IMR-90 (cell line): ENCODE results near the gene PTPN11. TPM values are rescaled to one million over a fixed set of nuclear protein-coding genes. Genes with fewer than 3 reads are reported as not detected.

ENCODE experiments used
- ATAC-seq: fragments of 200-7000 bp; cut with Tn5 transposase; 2 replicates; pipeline ENCODE4 v1.9.1; 2020; ENCODE audit warnings: low read depth, mild to moderate bottlenecking, moderate library complexity
- BruUV-seq: library from RNA; stranded (reverse); fragments of 400-500 nt; replicated peaks from 2 replicates; lab custom pipeline; 2021; lab: Mats Ljungman, UMichigan
- CTCF ChIA-PET: fragments of 300-600 bp; formaldehyde crosslinking; extraction: SDS; loops from one replicate; lab custom pipeline; 2021; ENCODE audit warnings: antibody characterized with exemption; lab: Yijun Ruan, JAX
- POLR2A ChIA-PET: fragments of 300-600 bp; sonication (Branson Sonifier 250); formaldehyde crosslinking; loops from one replicate; lab custom pipeline; 2022; ENCODE audit warnings: antibody characterized with exemption; ENCODE audit not compliant: unreplicated experiment; lab: Charles Lee
- DNase-seq: peaks from one replicate; pipeline ENCODE4 v3.0.0; 2013
- H2AFZ ChIP-seq: replicated peaks from 2 replicates; pipeline ENCODE3; 2013; ENCODE audit warnings: low read length, mild to moderate bottlenecking; ENCODE audit not compliant: poor library complexity
- H2AK5ac ChIP-seq: 2 replicates; pipeline ENCODE4 v1.6.1; 2013; ENCODE audit warnings: low read depth, low read length, inconsistent platforms
- H2AK9ac ChIP-seq: replicated peaks from 2 replicates; pipeline ENCODE3; 2013; ENCODE audit warnings: mild to moderate bottlenecking, low read depth, low read length, moderate library complexity; ENCODE audit not compliant: poor library complexity
- H2BK120ac ChIP-seq: 2 replicates; pipeline ENCODE4 v1.6.1; 2013; ENCODE audit warnings: low read depth, low read length, inconsistent platforms
- H2BK15ac ChIP-seq: 3 replicates; pipeline ENCODE4 v1.6.1; 2013; ENCODE audit warnings: low read depth, low read length, inconsistent platforms
- H2BK20ac ChIP-seq: 2 replicates; pipeline ENCODE4 v1.6.1; 2013; ENCODE audit warnings: low read depth, mild to moderate bottlenecking, inconsistent platforms, low read length, moderate library complexity
- H2BK5ac ChIP-seq: 2 replicates; pipeline ENCODE4 v1.6.1; 2013; ENCODE audit warnings: mild to moderate bottlenecking, low read depth, low read length, inconsistent platforms; ENCODE audit not compliant: poor library complexity, severe bottlenecking
- H3K14ac ChIP-seq: replicated peaks from 2 replicates; pipeline ENCODE4 v1.6.1; 2013; ENCODE audit warnings: low read depth, low read length, inconsistent platforms
- H3K18ac ChIP-seq: 2 replicates; pipeline ENCODE4 v1.6.1; 2013; ENCODE audit warnings: low read depth, low read length, control low read depth
- H3K23ac ChIP-seq: 2 replicates; pipeline ENCODE4 v1.6.1; 2013; ENCODE audit warnings: low read depth, low read length, inconsistent platforms
- H3K27ac ChIP-seq: 2 replicates; pipeline ENCODE4 v1.5.1; 2013; ENCODE audit warnings: mild to moderate bottlenecking, control low read depth, low read length; ENCODE audit not compliant: insufficient read depth
- H3K27me3 ChIP-seq: 2 replicates; pipeline ENCODE4 v1.6.1; 2013; ENCODE audit warnings: low read length; ENCODE audit not compliant: control insufficient read depth, insufficient read depth
- H3K36me3 ChIP-seq: 2 replicates; pipeline ENCODE4 v1.6.1; 2013; ENCODE audit warnings: low read length, mixed read lengths; ENCODE audit not compliant: control insufficient read depth, insufficient read depth
- H3K4ac ChIP-seq: 2 replicates; pipeline ENCODE4 v1.6.1; 2013; ENCODE audit warnings: low read depth, low read length, inconsistent platforms
- H3K4me1 ChIP-seq: 2 replicates; pipeline ENCODE4 v1.6.1; 2013; ENCODE audit warnings: low read length, mixed read lengths; ENCODE audit not compliant: control insufficient read depth, insufficient read depth
- H3K4me2 ChIP-seq: 2 replicates; pipeline ENCODE4 v1.6.1; 2013; ENCODE audit warnings: low read depth, mild to moderate bottlenecking, control low read depth, low read length, moderate library complexity
- H3K4me3 ChIP-seq: 2 replicates; pipeline ENCODE4 v1.5.1; 2013; ENCODE audit warnings: low read depth, mild to moderate bottlenecking, control low read depth, low read length, moderate library complexity; ENCODE audit not compliant: insufficient read depth
- H3K56ac ChIP-seq: 2 replicates; pipeline ENCODE4 v1.6.1; 2013; ENCODE audit warnings: low read length, inconsistent platforms; ENCODE audit not compliant: insufficient read depth; ENCODE audit errors: extremely low read depth
- H3K79me1 ChIP-seq, 2 experiments: 2 replicates each; pipeline ENCODE4 v1.6.1; 2013; ENCODE audit warnings: low read length in 2 of 2, inconsistent platforms in 1 of 2, low read depth in 1 of 2
- H3K9ac ChIP-seq: 2 replicates; pipeline ENCODE4 v1.6.1; 2013; ENCODE audit warnings: low read depth, low read length, control low read depth
- H3K9me1 ChIP-seq: 2 replicates; pipeline ENCODE4 v1.6.1; 2013; ENCODE audit warnings: low read length, inconsistent platforms; ENCODE audit not compliant: insufficient read depth
- H3K9me3 ChIP-seq: 2 replicates; pipeline ENCODE4 v1.6.1; 2013; ENCODE audit warnings: low read length; ENCODE audit not compliant: control insufficient read depth, insufficient read depth
- H4K20me1 ChIP-seq: 2 replicates; pipeline ENCODE4 v1.6.1; 2013; ENCODE audit warnings: low read length, inconsistent platforms; ENCODE audit not compliant: insufficient read depth
- H4K5ac ChIP-seq: 2 replicates; pipeline ENCODE4 v1.6.1; 2013; ENCODE audit warnings: mild to moderate bottlenecking, low read depth, low read length, control low read depth
- H4K8ac ChIP-seq, 2 experiments: 2 replicates each; pipeline ENCODE4 v1.6.1; 2013; ENCODE audit warnings: low read depth in 2 of 2, low read length in 2 of 2, control low read depth in 1 of 2, inconsistent platforms in 1 of 2
- H4K91ac ChIP-seq: 2 replicates; pipeline ENCODE4 v1.6.1; 2013; ENCODE audit warnings: low read depth, low read length, inconsistent platforms; ENCODE audit not compliant: insufficient read depth
- BHLHE40 ChIP-seq: fragments of 150-350 bp; IDR thresholded peaks from 2 replicates; pipeline ENCODE4 v1.6.1; 2016; ENCODE audit warnings: mild to moderate bottlenecking, low read depth, low read length
- CEBPB ChIP-seq: IDR thresholded peaks from 2 replicates; pipeline ENCODE4 v1.6.1; 2012; ENCODE audit warnings: low read depth, low read length, improper control_type of control experiment
- CHD1 ChIP-seq: IDR thresholded peaks from 2 replicates; pipeline ENCODE4 v1.6.1; 2012; ENCODE audit warnings: low read depth, low read length, improper control_type of control experiment
- CTCF ChIP-seq: conservative IDR thresholded peaks from 2 replicates; pipeline ENCODE4 v1.5.1; 2012; ENCODE audit warnings: mild to moderate bottlenecking, low read depth, low read length, improper control_type of control experiment
- ELK1 ChIP-seq: fragments of 150-350 bp; IDR thresholded peaks from 2 replicates; pipeline ENCODE4 v1.6.1; 2016; ENCODE audit warnings: low read depth, mild to moderate bottlenecking, low read length, moderate library complexity, borderline replicate concordance
- FOS ChIP-seq: fragments of 150-350 bp; IDR thresholded peaks from 2 replicates; pipeline ENCODE4 v1.6.1; 2016; ENCODE audit warnings: low read depth, low read length
- MAFK ChIP-seq: IDR thresholded peaks from 2 replicates; pipeline ENCODE4 v1.6.1; 2012; ENCODE audit warnings: low read depth, low read length, improper control_type of control experiment
- MAZ ChIP-seq: IDR thresholded peaks from 2 replicates; pipeline ENCODE4 v1.6.1; 2012; ENCODE audit warnings: low read depth, mild to moderate bottlenecking, low read length, improper control_type of control experiment, moderate library complexity, borderline replicate concordance
- MXI1 ChIP-seq: IDR thresholded peaks from 2 replicates; pipeline ENCODE4 v1.6.1; 2012; ENCODE audit warnings: low read depth, mild to moderate bottlenecking, low read length, moderate library complexity, borderline replicate concordance
- NFE2L2 ChIP-seq: fragments of 150-350 bp; IDR thresholded peaks from 2 replicates; pipeline ENCODE4 v1.6.1; 2016; ENCODE audit warnings: low read depth, mild to moderate bottlenecking, low read length
- POLR2A ChIP-seq: IDR thresholded peaks from 2 replicates; pipeline ENCODE4 v1.6.1; 2012; ENCODE audit warnings: mild to moderate bottlenecking, low read depth, low read length
- RAD21 ChIP-seq: IDR thresholded peaks from 2 replicates; pipeline ENCODE4 v1.6.1; 2012; ENCODE audit warnings: low read length, improper control_type of control experiment
- RCOR1 ChIP-seq: IDR thresholded peaks from 2 replicates; pipeline ENCODE4 v1.6.1; 2012; ENCODE audit warnings: mild to moderate bottlenecking, low read length, improper control_type of control experiment; ENCODE audit not compliant: insufficient replicate concordance
- SMC3 ChIP-seq: fragments of 150-350 bp; IDR thresholded peaks from 2 replicates; pipeline ENCODE4 v1.6.1; 2016; ENCODE audit warnings: low read depth, mild to moderate bottlenecking, antibody characterized with exemption, low read length, moderate library complexity
- WGBS, 2 experiments: methylation state at CpG; one replicate each; pipeline versions ENCODE4 v1.1.5 to v1.1.7; 2013; ENCODE audit warnings: missing lambda C conversion rate in 2 of 2; ENCODE audit not compliant: insufficient read length in 1 of 2; ENCODE audit errors: extremely low coverage in 2 of 2; 5-methylcytosine and 5-hydroxymethylcytosine counted together
- dilution Hi-C: fragments of 300-500 bp; cut with HindIII; formaldehyde crosslinking; loops from one replicate; pipeline ENCODE4 v1.14.3; 2018; ENCODE audit warnings: low sequenced_read_pairs; ENCODE audit not compliant: unreplicated experiment
- in situ Hi-C: fragments of 300-500 bp; cut with MboI; formaldehyde crosslinking; loops from 3 replicates; pipeline ENCODE4 v1.14.3; 2019; ENCODE audit warnings: low sequenced_read_pairs, inconsistent platforms, mixed read lengths
- intact Hi-C: fragments of 100-400 bp; cut with micrococcal nuclease; formaldehyde crosslinking; loops from 2 replicates; pipeline ENCODE4 v1.10.0; 2022
- polyA plus RNA-seq, 3 experiments: library from polyadenylated mRNA; depleted of rRNA; stranded (reverse); fragments of >200 nt; gene quantifications; 2 replicates each; pipeline ENCODE4 v1.2.3, GENCODE V29; 2012; ENCODE audit warnings: low replicate concordance in 1 of 3
- total RNA-seq: library from RNA; depleted of rRNA; stranded (reverse); fragments of >200 nt; gene quantifications from 2 replicates; pipeline ENCODE4 v1.2.3, GENCODE V29; 2012
- TF ChIP-seq, protein P1 (sequence below): fragments of 150-350 bp; IDR thresholded peaks from 2 replicates; pipeline ENCODE4 v1.6.1; 2017; ENCODE audit warnings: mild to moderate bottlenecking, antibody characterized with exemption, low read length, low read depth

The PTPN11 gene
- total and polyA plus RNA-seq, 2 of the 4 experiments (the other 2 are of a cell fraction), result 52.9 to 135 TPM

DNA sequence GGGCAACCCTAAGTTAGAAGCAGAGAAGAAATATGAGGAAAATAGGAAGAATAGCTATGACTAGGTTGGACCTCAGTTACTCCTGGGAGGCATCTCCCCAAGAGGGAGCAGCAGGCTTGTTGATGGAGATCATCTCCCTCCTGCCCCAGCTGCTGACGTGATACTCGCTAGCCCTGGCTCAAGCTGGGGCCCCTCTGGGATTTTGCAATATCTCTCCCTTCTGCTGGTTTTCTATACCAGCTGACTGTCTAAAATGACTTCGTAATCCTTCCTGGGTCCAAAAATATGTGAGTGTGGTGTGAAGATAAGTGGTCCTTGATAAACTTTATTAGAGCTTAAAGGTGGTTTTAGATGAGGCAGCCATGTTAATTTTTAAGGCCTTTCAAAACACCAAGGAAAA is 32.0 kb upstream of the PTPN11 start:
- H2AFZ ChIP-seq, result peak overlapping the region; percentile 45
- H2BK15ac ChIP-seq, result no peak overlapping the region
- DNase-seq, result peak; percentile 84
- H2BK120ac ChIP-seq, result no peak overlapping the region
- no peak overlapping the region; the same call in 1 of the 2 replicates for H3K4ac ChIP-seq
- no peak overlapping the region for H3K4me2 ChIP-seq
- POLR2A ChIA-PET, result interaction anchor here (0.6 kb wide), 1 partner anchor 1755 kb away, joined by 4 read pairs; no protein-coding TSS in a partner anchor
- no peak for TF ChIP-seq CHD1
- no peak for TF ChIP-seq BHLHE40
- TF ChIP-seq, protein P1, sequence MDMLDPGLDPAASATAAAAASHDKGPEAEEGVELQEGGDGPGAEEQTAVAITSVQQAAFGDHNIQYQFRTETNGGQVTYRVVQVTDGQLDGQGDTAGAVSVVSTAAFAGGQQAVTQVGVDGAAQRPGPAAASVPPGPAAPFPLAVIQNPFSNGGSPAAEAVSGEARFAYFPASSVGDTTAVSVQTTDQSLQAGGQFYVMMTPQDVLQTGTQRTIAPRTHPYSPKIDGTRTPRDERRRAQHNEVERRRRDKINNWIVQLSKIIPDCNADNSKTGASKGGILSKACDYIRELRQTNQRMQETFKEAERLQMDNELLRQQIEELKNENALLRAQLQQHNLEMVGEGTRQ, result no peak
- no peak for TF ChIP-seq POLR2A
- no peak for TF ChIP-seq ELK1
- no peak for TF ChIP-seq NFE2L2
- peak; percentile 81 for TF ChIP-seq CEBPB
- no peak for TF ChIP-seq CTCF
- no peak for TF ChIP-seq MAFK
- TF ChIP-seq SMC3, result no peak
- TF ChIP-seq FOS, result no peak
- no peak for TF ChIP-seq MXI1
- TF ChIP-seq RAD21, result no peak
- TF ChIP-seq MAZ, result peak; percentile 47; the same call in 1 of the 2 replicates
- no peak for TF ChIP-seq RCOR1
- no peak overlapping the region for H2AK9ac ChIP-seq
- 0 out of 2 replicates have a peak, but pooled peaks cover 2% of the 10 kb centered on the region for H3K4me1 ChIP-seq
- dilution Hi-C loops (no loop called here), in situ Hi-C loops (loop anchor here (5.0 to 10.0 kb wide), 2 partner anchors 122 to 189 kb away; no protein-coding TSS in a partner anchor), intact Hi-C loops (loop anchor here (1.0 to 10.0 kb wide), 5 partner anchors 92 to 441 kb away; partner anchors contain the start of gene NAA25)
- H3K23ac ChIP-seq, result no peak overlapping the region
- no peak overlapping the region for H3K9ac ChIP-seq
- WGBS, 2 experiments, result no CpG with 5 or more reads among the region's 3 CpGs
- H4K5ac ChIP-seq, result 0 out of 2 replicates have a peak overlapping the region, but pooled peaks have one; percentile 1
- no peak overlapping the region for H2AK5ac ChIP-seq
- no peak overlapping the region for H3K18ac ChIP-seq
- H2BK5ac ChIP-seq, result peak overlapping the region; percentile 39
- H3K79me1 ChIP-seq, result peaks cover 0 to 5% of the 10 kb centered on the region in 2 experiments; a peak in 1 of 4 replicates
- no peak overlapping the region; the same call in 1 of the 2 replicates for H3K27ac ChIP-seq
- no peak overlapping the region for H2BK20ac ChIP-seq
- no peak overlapping the region for H3K56ac ChIP-seq
- peak; percentile 5; the same call in 1 of the 2 replicates for ATAC-seq
- H3K4me3 ChIP-seq, result no peak overlapping the region
- H4K20me1 ChIP-seq, result no peaks in the 10 kb centered on the region
- H3K9me3 ChIP-seq, result no peaks in the 10 kb centered on the region
- H3K36me3 ChIP-seq, result no peaks in the 10 kb centered on the region
- CTCF ChIA-PET, result interaction anchor here (0.5 to 1.6 kb wide), 10 partner anchors 10 to 467 kb away, joined by 3 to 13 read pairs (median 3); no protein-coding TSS in a partner anchor
- peak overlapping the region; percentile 3 to 4; a peak in 2 of 4 replicates for H4K8ac ChIP-seq
- no peak overlapping the region for H4K91ac ChIP-seq
- H3K9me1 ChIP-seq, result peaks cover 5% of the 10 kb centered on the region
- no TSS peak for BruUV-seq
- H3K14ac ChIP-seq, result no peak overlapping the region
- no peaks in the 10 kb centered on the region for H3K27me3 ChIP-seq
